ENCODE measurements around the gene ANG.

- no peak for TF ChIP-seq CTCF (conservative IDR thresholded peaks at IDR 0.05 in 1 of 2, IDR thresholded peaks at IDR 0.05 in 1 of 2; ENCODE audit: low read depth in 1 of 2, low read length in 2 of 2)
- no peak for TF ChIP-seq EZH2 (IDR thresholded peaks at IDR 0.05; ENCODE audit: low read length, missing control alignments)
Measured at GRCh38 chr14:20659813-20660395, 28.7 kb upstream of the ANG start.

All from fibroblast of lung (primary cell).